IMR-90 (cell line): ENCODE measurements around the gene G6PC2.

Source experiments
- FOS ChIP-seq: fragments of 150-350 bp; IDR thresholded peaks from 2 replicates; pipeline ENCODE4 v1.6.1; 2016; ENCODE audit warnings: low read depth, low read length
- MAZ ChIP-seq: IDR thresholded peaks from 2 replicates; pipeline ENCODE4 v1.6.1; 2012; ENCODE audit warnings: low read depth, mild to moderate bottlenecking, low read length, improper control_type of control experiment, moderate library complexity, borderline replicate concordance
- POLR2A ChIP-seq: IDR thresholded peaks from 2 replicates; pipeline ENCODE4 v1.6.1; 2012; ENCODE audit warnings: mild to moderate bottlenecking, low read depth, low read length
- RFX5 ChIP-seq: IDR thresholded peaks from 2 replicates; pipeline ENCODE4 v1.8.0; 2012; ENCODE audit warnings: low read depth, mild to moderate bottlenecking, low read length, moderate library complexity
- TF ChIP-seq, protein P1 (sequence below): conservative IDR thresholded peaks from 2 replicates; pipeline ENCODE4 v1.5.1; 2012; ENCODE audit warnings: mild to moderate bottlenecking, low read depth, low read length, improper control_type of control experiment

DNA sequence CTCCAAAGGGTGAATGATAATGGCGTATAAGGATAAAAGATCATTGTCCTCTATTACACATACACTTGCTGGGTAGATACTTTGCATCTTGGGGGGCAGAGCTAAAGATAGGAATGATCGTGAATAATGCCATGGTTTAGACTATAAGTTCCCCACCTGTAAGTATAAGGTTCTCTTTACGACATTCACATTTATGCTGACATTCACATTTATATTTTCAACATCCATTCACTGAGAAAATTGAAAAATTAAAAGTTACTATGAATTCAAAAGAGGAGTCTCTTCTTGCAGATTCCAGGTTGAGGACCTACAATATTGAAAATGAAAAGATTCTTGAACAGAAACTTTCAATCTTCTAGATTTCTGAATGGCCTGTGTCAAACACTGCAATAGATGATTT is 8.8 kb upstream of the G6PC2 start:
- TF ChIP-seq, protein P1, sequence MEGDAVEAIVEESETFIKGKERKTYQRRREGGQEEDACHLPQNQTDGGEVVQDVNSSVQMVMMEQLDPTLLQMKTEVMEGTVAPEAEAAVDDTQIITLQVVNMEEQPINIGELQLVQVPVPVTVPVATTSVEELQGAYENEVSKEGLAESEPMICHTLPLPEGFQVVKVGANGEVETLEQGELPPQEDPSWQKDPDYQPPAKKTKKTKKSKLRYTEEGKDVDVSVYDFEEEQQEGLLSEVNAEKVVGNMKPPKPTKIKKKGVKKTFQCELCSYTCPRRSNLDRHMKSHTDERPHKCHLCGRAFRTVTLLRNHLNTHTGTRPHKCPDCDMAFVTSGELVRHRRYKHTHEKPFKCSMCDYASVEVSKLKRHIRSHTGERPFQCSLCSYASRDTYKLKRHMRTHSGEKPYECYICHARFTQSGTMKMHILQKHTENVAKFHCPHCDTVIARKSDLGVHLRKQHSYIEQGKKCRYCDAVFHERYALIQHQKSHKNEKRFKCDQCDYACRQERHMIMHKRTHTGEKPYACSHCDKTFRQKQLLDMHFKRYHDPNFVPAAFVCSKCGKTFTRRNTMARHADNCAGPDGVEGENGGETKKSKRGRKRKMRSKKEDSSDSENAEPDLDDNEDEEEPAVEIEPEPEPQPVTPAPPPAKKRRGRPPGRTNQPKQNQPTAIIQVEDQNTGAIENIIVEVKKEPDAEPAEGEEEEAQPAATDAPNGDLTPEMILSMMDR = no peak
- TF ChIP-seq POLR2A = no peak
- no peak for TF ChIP-seq MAZ
- TF ChIP-seq RFX5 = no peak
- no peak for TF ChIP-seq FOS
